ENCODE measurements around the gene RALGAPA2. TPM values are rescaled to one million over a fixed set of nuclear protein-coding genes. Genes with fewer than 3 reads are reported as not detected.

The RALGAPA2 gene
- total RNA-seq, 1 donor from 2014 or later: 88.9 TPM

DNA sequence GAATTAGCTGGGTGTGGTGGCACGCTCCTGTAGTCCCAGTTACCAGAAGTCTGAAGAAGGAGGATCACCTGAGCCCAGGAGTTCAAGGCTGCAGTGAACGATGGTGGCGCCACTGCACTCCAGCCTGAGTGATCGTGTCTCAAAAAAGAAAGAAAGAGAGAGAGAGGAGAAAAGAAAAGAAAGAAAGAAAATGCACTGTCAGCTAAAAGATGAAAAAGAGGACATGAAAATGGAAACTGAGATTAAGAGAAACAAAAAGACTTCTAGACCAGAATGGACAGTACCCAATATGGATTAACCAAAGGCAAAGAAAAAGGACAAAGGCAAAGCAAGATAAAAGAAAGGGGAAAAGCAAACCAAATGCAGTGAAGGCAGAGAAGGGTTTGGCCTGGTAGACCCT lies 9.0 kb upstream of the RALGAPA2 start:
- Histone ChIP-seq H3K4me1 (no peaks in the 10 kb centered on the region), H3K9me3 (no peaks in the 10 kb centered on the region), H3K4me3 (no peak overlapping the region), H3K27me3 (no peaks in the 10 kb centered on the region), H3K27ac (no peak overlapping the region), H3K36me3 (no peaks in the 10 kb centered on the region)
- no peak for ATAC-seq
- intact Hi-C loops (cut with DNase I): no loop called here
- no peak for DNase-seq
- TF ChIP-seq, protein P1, sequence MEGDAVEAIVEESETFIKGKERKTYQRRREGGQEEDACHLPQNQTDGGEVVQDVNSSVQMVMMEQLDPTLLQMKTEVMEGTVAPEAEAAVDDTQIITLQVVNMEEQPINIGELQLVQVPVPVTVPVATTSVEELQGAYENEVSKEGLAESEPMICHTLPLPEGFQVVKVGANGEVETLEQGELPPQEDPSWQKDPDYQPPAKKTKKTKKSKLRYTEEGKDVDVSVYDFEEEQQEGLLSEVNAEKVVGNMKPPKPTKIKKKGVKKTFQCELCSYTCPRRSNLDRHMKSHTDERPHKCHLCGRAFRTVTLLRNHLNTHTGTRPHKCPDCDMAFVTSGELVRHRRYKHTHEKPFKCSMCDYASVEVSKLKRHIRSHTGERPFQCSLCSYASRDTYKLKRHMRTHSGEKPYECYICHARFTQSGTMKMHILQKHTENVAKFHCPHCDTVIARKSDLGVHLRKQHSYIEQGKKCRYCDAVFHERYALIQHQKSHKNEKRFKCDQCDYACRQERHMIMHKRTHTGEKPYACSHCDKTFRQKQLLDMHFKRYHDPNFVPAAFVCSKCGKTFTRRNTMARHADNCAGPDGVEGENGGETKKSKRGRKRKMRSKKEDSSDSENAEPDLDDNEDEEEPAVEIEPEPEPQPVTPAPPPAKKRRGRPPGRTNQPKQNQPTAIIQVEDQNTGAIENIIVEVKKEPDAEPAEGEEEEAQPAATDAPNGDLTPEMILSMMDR (IDR thresholded peaks at IDR 0.05): no peak

DNA sequence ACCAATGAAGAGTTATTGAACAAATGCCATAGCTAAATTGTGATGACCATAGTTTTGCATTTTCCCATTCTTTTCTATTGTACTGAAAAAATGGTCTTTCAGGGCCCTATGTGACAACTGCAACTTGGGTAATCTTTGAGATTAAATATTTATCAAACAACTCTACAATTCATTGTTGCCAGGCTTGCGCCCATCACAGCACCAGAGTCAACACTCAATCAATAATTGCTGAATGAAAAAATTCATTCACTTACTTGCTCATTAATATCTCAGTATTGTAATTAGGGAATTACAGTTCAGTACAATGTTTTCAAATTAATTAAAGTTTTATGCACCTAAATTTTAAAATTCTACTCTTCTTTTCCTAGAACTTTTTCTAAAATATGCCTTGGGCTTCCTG lies 7.7 kb upstream of the RALGAPA2 start:
- intact Hi-C loops (cut with DNase I): no loop called here
- H3K9me3 ChIP-seq: no peaks in the 10 kb centered on the region
- H3K4me3 ChIP-seq: no peak overlapping the region
- H3K27ac ChIP-seq: no peak overlapping the region
- H3K36me3 ChIP-seq: no peaks in the 10 kb centered on the region
- ATAC-seq (no peak), DNase-seq (no peak)
- TF ChIP-seq, protein P1 (IDR thresholded peaks at IDR 0.05): no peak
- no peaks in the 10 kb centered on the region for H3K4me1 ChIP-seq
- H3K27me3 ChIP-seq: no peaks in the 10 kb centered on the region

DNA sequence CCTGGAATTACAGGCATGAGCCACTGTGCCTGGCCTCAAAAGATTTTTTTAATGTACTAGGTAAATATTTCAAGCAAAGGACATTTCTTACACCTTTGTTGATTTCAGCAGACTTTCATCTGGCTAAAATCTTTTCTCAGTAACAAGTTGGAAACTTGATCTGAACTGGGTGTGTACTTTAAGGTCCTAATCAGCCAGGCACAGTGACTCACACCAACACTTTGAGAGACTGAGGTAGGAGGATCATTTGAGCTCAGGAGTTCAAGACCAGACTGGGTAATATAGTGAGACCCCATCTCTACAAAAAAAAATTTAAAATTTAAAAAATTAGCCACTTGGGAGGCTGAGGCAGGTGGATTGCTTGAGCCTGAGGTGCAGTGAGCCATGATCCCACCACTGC lies 7.0 kb upstream of the RALGAPA2 start:
- H3K27ac ChIP-seq: no peak overlapping the region
- TF ChIP-seq, protein P1 (IDR thresholded peaks at IDR 0.05): no peak
- no peak for DNase-seq
- H3K36me3 ChIP-seq: no peaks in the 10 kb centered on the region
- intact Hi-C loops (cut with DNase I): no loop called here
- H3K4me3 ChIP-seq: no peak overlapping the region
- ATAC-seq: no peak
- H3K4me1 ChIP-seq: no peaks in the 10 kb centered on the region
- no peaks in the 10 kb centered on the region for H3K27me3 ChIP-seq
- H3K9me3 ChIP-seq: no peaks in the 10 kb centered on the region

DNA sequence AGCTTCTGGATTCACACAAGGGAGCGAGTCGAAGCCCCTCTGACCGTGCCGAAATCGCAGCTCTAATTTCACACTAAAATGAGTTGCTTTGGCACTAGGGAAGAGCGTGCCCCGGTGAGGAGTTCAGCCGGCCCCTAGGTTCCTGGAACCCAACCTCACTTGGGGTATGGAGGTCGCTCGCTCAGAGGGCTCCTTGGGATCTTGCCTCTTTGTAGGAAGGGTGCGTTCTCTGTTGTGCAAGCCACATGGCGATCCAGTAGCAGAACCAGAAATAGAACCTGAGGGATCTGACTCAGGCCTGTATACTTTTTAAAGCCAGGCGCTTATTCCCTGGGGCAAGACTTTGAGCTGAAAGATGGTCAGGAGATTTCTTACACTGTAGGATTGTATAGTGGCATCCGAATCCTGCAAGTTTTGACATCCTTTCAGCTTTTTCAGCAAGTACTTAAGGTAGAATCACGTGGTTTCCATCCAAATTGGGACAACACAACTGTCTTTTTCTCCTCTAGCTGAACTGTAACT lies 861 bp upstream of the RALGAPA2 start:
- Histone ChIP-seq H3K27me3 (no peaks in the 10 kb centered on the region), H3K36me3 (no peaks in the 10 kb centered on the region), H3K27ac (peak overlapping the region; percentile 86), H3K4me3 (peak overlapping the region; percentile 74), H3K4me1 (peaks cover 17% of the 10 kb centered on the region), H3K9me3 (no peaks in the 10 kb centered on the region)
- intact Hi-C loops (cut with DNase I): no loop called here
- TF ChIP-seq, protein P1 (IDR thresholded peaks at IDR 0.05): no peak
- DNase-seq (no peak), ATAC-seq (no peak)

DNA sequence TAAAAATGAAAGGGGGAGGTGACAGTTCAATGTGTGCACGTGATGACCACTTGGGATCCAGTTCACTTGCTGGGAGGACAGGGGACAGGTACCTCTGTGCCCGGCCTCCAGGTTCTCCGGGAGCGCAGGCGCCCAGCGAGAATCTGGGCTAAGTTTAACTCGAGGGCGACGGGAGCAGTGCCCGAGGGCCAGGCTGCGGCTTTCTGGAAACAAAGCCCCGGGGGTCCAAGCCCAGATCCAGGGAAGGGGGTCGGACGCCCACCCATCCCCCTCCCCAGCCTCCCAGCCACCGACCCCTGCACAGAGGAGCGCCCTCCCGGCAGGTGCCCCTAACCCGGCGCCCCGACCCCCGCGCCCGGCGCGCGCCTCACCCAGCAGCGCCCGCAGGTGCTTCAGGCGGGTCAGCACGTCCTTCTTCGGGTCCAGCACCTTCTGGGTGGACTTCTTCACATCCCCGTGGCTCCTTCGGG lies 405 bp downstream of the RALGAPA2 start:
- no peaks in the 10 kb centered on the region for H3K27me3 ChIP-seq
- DNase-seq (no peak), ATAC-seq (peak; percentile 8)
- no peaks in the 10 kb centered on the region for H3K9me3 ChIP-seq
- peak overlapping the region; percentile 74 for H3K4me3 ChIP-seq
- H3K36me3 ChIP-seq: no peaks in the 10 kb centered on the region
- intact Hi-C loops (cut with DNase I): no loop called here
- H3K4me1 ChIP-seq: peaks cover 23% of the 10 kb centered on the region
- TF ChIP-seq, protein P1 (IDR thresholded peaks at IDR 0.05): no peak
- H3K27ac ChIP-seq: peak overlapping the region; percentile 86

DNA sequence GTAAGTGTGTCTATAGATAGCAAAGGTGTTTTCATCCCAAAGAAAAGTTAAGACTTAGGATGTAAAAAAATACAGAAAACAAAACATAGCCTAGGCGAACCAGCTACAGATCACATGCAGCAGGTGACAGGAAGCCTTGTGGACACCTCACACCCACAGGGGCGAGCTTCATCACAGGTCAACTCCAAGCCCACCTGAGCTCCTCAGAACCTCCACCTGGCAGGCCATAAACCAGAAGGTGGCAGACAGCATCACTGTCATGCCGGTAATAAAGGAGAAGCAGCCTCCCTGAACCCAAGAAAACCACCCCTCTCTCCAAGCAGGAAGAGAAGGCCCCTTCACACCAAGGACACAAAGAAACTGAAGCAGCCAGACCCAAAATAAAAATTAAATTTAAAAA lies 1.0 kb downstream of the RALGAPA2 start:
- TF ChIP-seq, protein P1 (IDR thresholded peaks at IDR 0.05): no peak
- H3K27me3 ChIP-seq: no peaks in the 10 kb centered on the region
- no peak for ATAC-seq
- intact Hi-C loops (cut with DNase I): no loop called here
- no peak for DNase-seq
- H3K27ac ChIP-seq: peak overlapping the region; percentile 86
- peaks cover 28% of the 10 kb centered on the region for H3K4me1 ChIP-seq
- H3K4me3 ChIP-seq: peak overlapping the region; percentile 74
- H3K9me3 ChIP-seq: no peaks in the 10 kb centered on the region
- no peaks in the 10 kb centered on the region for H3K36me3 ChIP-seq
